ENCODE results near the gene NYNRIN.

NYNRIN gene

DNA sequence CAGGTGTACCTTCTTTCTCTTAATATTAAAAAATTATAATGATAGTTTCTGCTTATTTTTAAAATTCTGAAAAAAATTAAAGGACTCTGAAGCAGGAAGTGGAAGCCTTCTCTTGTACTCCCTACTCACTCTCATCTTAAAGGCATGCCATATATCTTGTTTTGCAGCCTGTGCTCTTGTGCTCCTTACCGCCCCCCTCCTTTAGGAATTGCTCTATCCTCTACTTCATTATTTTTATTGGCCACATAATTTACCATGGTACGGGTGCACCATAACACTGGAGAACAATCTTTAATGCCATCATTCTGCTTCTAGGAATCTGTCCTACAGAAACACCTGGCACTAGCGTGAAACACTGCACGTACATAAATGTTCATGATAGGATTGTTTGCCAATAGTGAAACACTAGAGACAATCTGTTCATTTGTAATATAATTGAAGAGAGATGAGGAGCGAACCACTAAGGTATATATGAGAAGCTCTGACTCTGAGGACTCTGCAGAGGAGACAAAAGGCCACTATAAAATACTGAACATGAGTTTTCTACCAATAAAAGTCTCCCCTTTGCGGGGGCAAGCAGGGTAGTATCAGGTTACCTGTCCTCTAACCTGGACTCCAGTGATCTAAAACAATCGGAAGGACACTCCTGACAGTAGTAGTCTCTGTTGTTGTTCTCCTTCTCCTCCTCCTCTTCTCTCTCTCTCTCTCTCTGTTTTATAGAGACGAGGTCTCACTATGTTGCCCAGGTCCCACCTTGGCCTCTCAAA, 6.3 kb upstream of the NYNRIN start:
- DNase-seq (ENCODE audit: low read depth): no peak

DNA sequence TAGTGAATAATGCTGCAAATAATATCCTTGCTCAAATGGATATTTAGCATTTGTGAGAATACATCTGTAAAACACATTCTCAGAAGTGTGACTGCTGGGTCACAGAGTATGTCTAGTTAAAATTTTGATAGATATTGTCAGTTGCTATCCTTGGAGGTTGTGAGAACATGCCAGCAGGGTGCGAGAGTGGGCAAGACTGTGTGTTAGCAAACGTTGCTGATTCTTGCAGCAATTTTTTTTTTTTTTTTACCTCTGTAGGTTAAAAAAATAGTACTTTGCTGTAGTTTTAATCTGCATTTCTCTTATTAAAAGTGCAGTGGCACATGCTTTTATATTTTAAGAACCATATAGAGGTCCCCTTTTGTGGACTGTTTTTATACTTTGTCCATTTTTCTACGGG, 4.5 kb upstream of the NYNRIN start:
- DNase-seq (ENCODE audit: low read depth): no peak

DNA sequence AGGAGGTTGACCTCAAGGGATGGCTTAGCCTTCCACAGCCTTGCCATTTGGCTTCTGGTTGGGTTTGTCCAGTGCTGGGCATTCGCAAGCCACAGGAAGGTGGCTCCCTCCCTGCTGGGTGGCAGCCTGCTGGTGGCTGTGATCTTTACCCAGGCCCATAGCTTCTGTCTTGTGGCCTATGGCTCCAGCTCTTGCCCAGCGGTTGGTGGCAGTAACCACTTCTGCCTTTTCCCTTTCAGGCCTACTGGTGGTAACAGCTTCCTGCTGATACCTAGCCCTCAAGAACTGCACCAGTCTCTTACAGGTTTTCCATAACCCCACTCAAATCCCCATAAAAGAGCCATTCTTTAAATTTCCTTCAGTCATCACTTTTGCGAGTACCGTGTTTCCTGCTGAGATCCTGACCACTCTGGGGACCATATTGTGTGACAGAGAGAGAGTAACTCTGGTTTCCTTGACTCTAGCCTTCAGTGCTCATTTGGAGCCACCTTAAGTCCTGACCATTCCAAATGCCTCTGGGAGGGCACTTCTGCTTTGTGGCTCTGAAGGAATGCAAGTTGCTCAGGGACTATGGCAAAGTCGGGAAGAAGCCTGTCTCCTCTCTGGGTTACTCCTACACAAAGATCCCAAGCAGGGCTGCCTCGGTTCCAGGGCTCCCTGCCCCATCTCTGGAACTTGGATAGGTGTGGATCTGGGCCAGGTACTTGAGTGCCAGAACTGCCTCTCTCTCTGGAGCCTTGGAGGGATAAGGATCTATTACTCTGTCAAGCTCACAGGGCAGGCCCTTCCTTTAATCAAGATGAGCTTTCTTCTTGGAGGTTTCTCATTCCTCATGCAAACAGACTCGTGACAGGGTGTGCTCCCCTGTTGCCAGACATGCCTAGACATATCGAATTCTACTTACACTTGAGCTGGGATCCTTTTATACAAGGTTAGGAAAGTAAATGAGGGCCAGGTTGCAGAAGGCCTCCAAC, 2.9 kb upstream of the NYNRIN start:
- DNase-seq (ENCODE audit: low read depth): no peak

DNA sequence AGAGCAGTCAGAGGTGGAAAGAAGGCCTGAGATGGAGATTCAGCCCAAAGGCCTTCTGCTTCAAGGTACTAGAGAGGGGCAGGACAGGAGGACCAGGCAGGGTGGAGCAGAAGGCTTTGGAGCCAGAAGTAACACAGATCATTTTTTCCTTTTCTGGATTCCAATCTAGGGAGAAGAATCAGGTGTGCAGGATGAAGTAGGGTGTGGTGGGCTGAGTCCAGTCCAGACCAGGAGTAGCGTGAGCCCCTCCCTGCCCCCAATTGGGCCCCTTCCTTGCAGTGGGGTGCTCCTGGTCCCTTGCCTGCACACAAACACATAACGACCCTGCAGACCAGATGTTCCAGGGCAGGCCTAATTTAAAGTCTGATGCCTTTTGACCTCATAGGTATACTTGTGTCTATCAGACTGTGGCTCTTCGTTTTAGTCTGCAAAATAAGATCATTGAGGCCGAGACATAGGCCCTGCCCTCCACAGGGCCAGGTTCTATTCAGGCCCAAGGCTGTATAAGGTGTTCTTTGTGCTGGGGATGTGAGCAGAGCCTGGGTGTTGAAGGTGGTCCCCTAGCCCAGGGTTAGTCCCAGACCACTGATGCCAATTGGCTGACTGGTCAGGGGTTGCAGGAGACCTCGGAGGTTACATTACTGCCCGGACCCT, 1.0 kb upstream of the NYNRIN start:
- DNase-seq (ENCODE audit: low read depth): no peak

DNA sequence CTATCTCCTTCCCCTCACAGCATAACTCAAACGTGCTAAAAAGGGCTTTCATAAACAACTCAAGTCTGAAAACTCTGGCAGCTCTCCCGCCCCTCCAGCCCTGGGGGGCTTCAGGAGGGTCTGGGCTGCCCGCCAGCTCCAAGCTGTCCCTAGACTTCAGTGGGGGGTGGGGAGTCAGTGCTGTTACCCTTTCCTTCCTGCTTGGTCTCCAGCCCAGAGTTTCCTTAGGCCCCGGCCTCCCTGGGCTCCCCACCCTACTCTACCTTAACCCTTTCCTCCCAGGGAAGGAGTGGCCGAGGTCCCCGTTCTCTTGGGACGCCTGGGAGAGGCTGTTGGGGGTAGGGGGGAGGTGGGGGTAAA, 530 bp upstream of the NYNRIN start:
- DNase-seq (ENCODE audit: low read depth): no peak

DNA sequence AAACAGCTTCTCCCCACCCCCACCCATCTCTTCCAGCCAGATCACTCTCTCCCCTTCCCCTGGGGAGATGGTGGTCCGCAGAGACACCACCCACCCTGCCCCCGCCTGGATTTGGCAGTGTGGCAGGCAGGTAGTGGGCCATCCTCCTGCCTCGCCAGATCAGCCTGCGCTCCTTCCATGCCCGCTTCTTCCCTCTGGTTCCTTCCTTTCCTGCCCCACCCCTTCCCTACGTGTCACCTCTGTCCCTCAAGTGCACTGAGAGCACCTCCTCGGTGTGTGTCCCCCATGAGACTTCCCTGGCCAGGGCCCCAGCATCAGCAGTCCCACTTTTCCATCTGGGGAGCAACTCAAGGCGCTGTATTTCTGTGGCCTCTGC, 632 bp downstream of the NYNRIN start:
- DNase-seq (ENCODE audit: low read depth): no peak

DNA sequence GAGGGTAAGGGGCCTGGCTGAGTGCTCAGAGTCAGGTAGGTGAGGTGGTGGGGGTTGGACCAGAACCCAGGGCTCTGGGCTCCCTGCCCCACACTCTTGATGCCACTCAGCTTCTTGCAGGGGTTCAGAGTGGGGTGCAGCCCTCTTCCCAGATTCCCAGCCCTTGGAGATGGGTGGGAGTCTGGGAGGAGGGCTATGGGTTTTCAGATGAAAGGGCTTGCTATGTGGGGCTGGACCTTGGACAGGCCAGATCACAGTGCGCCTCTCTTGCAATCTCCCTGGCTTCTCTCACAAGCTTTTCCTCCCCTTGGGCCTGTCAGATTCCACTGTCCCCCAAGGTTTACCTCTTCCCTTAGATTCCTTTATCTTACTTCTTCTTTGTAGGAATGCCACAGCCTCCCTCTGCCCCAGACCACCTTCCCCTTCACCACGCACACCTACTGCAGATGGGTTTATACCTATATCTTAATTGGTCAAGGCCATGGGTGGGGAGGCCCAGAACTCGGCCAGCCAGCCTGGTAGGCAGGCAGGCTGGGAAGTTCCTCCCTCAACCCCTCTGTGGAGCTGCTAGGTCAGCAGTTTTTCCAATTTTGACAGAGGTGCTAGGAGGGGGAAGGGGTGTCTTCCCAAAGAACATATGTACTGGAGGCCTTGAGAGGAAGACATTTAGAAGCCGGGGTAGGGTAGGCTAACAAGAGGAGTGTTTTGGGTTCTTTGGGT, 1.4 kb downstream of the NYNRIN start:
- DNase-seq (ENCODE audit: low read depth): no peak

DNA sequence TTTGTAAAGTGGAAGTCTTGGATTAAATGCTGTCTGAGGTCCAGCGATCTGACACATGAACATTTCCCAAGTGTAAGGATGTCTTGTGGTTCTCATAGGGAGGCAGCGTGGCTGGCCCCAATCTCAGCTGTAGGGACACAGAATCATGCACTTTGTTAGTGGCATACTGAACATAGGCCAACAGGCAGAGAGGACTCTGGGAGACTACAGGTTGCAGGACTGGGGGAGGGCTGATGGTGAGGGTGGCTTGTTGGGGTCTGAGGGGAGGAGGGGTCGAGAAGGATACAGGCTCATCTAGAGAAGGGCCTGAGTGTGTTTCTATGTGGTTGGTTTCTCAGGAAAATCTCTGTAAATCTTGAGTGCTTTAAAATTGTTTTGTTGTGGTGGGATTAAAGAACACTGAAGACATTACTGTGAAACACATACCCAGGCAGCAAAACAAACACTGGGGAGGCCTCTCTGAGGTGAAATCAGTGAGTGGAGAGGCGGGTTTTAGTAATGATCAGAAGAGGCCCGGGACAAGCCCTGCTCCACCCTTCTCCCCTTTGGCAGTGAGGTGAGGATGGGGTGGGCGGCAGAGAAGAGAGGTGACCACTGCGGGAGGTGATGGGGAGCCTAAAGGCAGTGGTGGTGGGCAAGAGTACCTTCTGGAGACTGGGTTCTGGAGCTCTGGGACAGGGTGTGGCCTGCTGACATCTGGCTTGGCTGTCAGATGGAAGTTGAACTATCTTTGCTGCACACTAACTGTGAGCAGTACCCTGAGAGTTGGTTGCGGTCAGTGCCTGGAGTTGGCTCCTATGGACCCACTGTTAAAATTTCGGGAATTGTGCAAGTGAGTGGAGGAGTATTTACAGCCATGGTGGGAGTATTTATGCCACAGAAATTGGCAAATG, 3.3 kb downstream of the NYNRIN start:
- no peak for DNase-seq (ENCODE audit: low read depth)

DNA sequence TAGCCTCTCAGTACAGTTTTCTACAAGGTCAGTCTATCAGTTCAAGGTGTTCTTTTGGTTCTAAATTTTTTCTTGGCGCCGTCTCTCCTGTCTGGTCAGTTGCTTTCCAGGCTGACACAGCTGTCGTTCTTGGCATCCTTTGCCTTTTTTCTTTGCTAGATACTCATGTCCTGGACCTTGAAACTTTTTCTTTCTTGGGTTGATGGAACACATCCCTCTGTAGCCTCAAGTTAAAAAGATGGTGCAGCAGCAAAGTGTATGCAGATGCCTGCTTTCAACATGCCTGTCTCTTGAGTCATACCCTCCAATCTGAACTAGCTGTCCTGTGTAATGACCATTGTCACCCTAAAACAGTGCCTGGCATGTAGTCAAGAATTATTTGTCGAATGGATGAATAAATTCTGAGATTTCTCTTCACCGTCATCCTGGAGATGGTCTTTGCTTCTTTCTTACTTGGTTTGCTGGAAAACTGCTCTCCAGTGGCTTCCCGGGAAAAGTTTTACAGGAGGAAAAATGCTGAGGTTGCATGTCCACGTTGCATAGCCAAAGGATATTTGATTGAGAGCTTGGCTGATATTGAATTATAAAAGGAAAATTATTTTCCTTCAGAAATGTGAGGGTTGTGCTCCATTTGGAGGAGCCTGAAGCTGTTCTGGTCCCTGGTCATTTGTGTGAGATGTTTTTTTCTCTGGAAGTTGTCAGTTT, 4.6 kb downstream of the NYNRIN start:
- DNase-seq (ENCODE audit: low read depth): no peak

DNA sequence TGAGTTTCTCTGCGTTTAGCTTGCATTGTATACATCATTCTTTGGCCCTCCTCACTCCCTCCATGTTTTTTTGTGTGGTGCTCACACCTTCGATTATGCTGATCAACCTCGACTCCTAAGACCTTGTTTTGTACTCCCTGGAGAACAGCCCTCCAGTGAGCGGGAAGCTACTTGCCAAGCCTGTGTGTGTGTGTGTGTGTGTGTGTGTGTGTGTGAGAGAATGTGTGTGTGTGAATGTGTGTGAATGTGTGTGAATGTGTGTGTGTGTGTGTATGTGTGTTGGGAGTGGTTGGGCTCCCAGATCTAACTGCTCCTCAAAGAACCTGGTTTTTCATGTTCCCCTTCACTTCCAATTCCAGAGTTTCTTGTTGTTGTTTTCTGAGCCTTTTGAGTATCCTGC, 6.0 kb downstream of the NYNRIN start:
- DNase-seq (ENCODE audit: low read depth): no peak

DNA sequence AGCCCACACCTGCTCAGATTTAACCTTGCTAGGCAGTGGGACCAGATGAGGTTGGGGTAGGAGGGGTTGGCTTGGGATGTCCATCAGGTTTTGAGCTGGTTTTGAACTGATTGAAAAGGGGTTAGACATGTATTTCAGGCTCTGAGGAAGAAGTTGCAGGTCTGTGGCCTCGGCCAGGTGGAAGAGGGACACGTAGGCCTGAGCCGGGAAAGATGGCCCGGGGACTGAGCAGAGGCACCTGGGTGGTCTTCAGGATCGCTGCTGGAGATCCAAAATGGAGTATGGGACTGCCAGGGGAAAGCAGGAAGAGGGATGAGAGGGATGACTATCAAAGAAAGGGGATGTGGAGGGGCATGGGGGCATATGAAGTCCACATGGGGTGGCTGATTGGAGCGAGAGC, 7.6 kb downstream of the NYNRIN start:
- DNase-seq (ENCODE audit: low read depth): no peak

DNA sequence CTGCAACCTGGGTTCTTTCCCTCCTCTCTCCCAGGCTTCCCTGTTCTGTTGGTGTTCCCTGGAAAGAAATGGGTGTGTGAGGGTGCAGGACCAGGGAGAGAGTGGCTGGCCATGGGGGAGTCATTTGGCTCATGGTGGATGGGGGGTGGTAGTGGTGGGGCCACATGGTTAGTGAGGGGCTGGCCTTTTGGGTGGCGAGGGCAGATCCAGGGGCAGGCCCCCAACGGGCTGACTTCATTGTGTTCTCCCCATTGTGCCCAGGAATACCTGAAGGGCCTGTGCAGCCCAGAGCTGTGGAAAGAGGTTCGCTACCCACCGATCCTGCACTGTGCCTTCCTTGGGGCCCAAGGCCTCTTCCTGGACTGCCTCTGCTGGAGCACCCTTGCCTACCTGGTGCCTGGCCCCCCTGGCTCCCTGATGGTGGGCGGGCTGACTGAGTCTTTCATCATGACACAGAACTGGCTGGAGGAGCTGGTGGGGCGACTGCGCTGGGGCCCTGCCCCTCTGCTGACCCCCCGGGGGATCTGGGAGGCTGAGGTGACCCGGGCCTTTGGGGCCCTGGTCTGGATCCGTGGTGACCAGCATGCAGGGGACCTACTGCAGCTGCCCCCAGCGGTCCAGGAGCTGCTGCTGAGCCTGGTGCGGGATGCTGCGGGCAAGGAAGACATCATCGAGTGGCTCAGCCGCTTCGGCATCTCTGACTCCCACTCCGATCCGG, 9.0 kb downstream of the NYNRIN start:
- DNase-seq (ENCODE audit: low read depth): no peak

DNA sequence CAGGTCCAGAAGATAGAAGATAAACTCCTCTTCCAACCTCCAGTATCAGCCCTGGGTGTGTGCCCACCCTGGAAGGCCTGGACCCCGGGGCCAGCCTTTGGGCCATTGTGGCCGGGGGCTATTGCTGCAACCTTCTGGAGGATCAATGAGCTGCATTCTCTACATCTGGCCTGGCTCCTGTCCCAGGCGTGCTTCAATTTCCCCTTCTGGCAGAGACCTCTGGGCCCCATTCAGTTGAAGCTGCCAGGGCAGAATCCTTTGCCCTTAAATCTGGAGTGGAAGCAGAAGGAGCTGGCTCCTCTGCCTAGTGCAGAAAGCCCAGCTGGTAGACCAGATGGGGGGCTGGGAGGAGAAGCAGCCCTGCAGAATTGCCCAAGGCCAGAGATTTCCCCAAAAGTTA, 10.0 kb downstream of the NYNRIN start:
- no peak for DNase-seq (ENCODE audit: low read depth)

DNA sequence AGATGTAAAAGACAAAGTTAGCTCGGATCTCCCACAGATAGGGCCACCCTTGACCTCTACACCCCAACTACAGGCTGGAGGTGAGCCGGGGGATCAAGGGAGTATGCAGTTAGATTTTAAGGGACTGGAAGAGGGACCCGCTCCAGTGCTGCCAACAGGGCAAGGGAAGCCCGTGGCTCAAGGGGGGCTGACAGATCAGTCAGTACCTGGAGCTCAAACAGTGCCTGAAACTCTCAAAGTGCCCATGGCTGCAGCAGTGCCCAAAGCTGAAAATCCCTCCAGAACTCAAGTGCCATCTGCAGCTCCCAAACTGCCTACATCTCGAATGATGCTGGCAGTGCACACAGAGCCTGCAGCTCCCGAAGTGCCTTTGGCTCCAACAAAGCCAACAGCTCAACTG, 10.4 kb downstream of the NYNRIN start:
- DNase-seq (ENCODE audit: low read depth): no peak

DNA sequence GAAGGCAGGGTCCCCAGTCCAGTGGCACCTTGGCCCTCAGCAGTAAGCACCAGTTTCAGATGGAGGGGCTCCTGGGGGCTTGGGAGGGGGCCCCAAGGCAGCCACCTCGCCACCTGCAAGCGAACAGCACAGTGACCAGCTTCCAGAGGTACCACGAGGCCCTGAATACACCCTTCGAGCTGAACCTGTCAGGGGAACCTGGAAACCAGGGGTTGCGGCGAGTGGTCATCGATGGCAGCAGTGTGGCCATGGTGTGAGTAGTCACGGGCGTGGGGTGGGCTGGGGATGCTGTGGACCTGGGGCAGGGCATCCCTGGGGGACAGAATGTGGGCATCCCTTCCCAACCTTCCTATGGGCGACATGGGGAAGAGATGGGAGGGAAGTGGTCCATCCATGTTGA, 11.2 kb downstream of the NYNRIN start:
- DNase-seq (ENCODE audit: low read depth): no peak

DNA sequence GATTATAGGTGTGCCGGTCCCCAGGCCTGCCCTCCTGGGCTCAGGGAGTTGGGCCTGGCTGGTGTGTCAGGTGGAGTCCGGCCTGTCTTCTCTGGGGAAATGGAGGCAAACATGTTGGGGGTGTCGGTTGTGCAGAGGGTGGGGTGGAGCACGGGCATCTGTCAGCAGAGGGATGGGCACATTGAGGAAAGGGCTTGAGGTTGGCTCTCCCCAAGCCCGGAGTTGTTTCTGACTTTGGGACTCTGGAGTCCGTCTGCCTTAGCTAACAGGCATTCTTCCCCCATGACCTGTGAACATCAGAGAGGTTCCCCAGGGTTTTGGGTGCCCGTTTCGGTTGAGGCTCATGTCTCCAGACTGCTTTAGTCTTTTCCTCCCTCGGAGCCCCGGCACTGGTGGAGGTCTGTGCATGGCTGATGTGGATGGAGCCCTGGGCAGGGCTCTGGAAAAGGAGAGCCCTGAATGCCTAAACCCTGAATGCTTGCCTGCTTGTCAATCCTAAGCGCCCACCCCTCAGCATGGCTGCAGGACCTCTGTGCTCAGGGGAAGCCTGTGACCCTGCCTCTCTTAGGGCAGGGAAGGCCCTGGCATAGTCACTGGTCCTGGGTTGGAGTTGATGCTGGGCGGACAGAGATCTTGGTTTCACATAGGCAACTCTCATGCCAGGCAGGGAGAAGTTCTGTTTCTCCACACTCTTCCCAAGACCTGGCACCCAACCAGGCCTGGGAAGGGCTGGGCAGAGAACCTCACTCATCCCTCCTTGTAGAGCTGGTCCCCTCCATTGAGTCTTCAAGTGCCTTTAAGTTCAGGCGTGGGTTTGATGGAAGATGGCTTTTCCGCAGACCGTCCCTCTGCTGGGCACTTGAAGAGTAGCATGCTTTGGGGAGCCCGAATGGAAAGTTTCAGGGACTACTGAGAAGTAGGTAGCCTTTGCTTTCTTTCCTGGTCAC, 12.9 kb downstream of the NYNRIN start:
- DNase-seq (ENCODE audit: low read depth): no peak

DNA sequence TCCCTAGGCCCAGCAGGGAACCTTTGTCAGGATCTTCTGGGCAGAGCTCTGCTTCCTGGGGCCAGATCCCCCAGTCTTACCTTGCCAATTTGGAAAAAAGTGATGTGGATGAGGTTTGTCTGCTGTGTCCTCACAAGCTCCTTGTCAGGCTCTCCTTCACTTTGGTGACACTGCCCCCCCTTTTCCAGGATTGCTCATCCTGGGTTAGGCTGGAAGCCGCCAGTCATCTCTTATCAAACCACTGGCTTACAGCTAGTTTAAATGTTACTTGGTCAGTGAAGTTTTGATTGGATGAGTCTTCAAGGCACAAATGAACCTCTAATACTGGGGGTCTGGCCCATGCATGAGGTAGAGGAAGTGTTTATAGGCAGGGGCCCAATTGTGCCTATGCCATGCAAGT, 15.3 kb downstream of the NYNRIN start:
- DNase-seq (ENCODE audit: low read depth): no peak

DNA sequence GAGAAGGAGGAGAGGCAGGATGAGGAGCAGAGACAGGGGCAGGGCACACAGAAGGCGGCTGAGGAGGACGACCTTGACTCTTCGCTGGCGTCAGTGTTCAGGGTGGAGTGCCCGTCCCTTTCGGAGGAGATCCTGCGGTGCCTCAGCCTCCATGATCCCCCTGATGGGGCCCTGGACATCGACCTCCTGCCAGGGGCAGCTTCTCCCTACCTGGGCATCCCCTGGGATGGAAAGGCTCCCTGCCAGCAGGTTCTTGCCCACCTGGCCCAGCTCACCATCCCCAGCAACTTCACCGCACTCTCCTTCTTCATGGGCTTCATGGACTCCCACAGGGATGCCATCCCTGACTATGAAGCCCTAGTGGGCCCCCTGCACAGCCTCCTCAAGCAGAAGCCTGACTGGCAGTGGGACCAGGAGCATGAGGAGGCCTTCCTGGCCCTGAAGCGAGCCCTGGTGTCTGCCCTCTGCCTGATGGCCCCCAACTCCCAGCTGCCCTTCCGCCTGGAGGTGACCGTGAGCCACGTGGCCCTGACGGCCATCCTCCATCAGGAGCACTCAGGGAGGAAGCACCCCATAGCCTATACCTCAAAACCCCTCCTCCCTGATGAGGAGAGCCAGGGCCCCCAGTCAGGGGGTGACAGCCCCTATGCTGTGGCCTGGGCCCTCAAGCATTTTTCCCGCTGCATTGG, 16.1 kb downstream of the NYNRIN start:
- DNase-seq (ENCODE audit: low read depth): no peak
